Stimulated activated CD4-positive, alpha-beta T cell treated with anti-CD3 and anti-CD28 coated beads, Interleukin-12 subunit alpha, Interleukin-12 subunit beta, amount 100 ng/mL, for 24 hours (primary cell): ENCODE measurements around the gene GLTP.

ENCODE experiments used
- DNase-seq, 2 experiments: peaks; one replicate each; pipeline ENCODE4 v3.0.0-alpha.2; 2020; ENCODE audit warnings: low read depth in 2 of 2

The GLTP gene

DNA sequence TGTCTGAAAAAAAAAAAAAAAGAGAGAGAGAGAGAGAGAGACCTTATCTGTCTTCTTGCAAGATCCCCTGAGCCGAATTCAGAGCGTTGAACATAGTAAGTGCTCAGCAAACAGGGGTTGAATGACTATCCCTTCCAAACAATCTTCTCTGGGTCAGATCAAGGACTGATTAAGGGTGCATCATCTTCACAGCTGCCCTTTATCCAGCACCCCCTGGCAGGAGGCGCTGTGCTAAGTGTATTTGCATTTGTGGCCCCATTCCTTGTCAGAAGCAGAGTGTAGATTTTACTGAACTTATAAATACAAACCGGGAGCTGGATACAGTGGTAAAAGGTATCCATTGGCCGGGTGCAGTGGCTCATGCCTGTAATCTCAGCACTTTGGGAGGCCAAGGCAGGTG is 38.3 kb downstream of the GLTP start:
- DNase-seq: no peak

DNA sequence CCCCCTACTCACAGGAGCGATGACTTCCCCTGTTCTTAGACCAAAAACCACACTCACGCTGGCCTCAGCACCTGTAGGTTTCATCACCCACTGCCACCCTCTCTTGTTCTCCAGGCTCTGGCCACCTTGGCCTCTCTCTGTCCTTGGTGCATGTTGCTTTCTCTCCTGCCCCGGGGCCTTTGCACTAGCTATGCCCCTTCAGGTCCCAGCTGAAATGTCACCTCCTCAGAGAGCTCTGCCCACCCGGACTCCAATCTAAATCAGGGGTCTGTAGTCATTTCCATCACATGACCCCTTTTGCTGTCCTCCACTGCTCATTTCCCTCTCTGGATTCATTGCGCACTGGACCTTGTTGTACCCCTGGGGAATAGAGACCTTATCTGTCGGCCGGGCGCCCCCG is 39.0 kb downstream of the GLTP start:
- no peak for DNase-seq

GRCh38 chr12:109840305-109841074 is 39.9 kb downstream of the GLTP start:
- DNase-seq: no peak

DNA sequence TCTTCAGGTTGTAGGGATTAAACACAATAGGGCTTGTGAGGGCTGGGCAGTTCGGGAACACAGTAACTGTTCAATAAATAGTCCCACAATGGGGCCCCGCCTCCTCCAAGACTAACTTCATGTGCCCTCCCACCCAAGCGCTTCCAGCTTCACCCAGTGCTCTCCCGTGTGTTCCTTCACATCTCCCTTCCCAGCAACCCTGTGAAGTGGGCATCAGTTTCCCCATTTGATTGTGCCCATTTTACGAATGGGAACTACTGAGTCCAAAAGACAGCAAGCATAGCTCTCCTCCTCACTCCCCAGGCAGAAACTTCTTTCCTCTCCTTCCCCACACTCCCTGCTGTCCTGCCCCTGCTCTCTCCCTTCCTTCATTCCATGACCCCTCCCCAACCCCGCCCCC is 40.9 kb downstream of the GLTP start:
- DNase-seq: no peak

GRCh38 chr12:109836916-109837315 is 43.4 kb downstream of the GLTP start:
- no peak for DNase-seq

GRCh38 chr12:109835827-109836226 is 44.5 kb downstream of the GLTP start:
- DNase-seq: no peak

DNA sequence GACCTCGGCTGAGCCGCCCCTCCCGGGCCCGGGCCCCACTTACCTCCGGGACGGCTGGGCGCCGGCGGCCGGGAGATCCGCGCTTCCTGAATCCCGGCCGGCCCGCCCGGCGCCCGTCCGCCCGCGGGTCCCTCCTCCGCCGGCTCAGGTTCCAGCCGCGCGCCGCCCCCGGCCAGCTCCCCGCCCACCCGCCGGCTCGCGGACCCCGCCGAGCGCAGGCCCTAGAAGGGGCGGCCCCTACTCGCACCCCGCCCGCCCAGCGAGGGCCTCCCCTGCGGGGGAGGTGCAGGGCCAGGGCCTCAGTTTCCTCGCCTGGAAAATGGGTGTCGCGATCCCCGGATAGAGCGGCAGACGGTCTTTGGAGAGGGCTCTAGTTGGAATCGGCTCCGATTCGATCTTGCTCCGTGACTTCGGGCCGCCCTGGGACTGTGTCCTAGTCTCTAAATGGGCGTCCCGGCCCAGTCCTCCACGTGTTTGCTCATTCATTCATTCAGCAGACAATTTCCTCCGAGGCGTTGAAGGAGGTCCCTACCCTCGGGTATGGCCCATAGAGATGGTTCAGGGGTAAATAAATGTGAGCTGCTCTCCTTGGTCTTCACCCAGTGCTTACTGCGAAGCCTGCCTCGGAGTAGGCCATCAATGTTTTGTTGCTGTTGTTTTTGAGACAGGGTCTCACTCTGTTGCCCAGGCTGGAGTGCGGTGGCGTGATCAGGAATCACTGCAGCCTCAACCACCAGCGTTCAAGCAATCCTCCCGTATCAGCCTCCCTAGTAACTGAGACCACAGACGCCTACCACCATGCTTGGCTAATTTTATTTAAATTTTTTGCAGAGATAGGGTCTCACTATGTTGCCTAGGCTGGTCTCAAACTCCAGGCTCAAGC is 46.8 kb downstream of the GLTP start, which contains the start of gene TRPV4:
Gene TRPV4, minus strand, starts transcription at position 92 of the 883 bp plus-strand sequence. CDS start 18,602 bp downstream, outside the sequence.
- DNase-seq: no peak

- no peak for DNase-seq
Measured at GRCh38 chr12:109832541-109833306, 47.6 kb downstream of the GLTP start.

- DNase-seq: no peak
Measured at GRCh38 chr12:109831929-109832328, 48.4 kb downstream of the GLTP start.

DNA sequence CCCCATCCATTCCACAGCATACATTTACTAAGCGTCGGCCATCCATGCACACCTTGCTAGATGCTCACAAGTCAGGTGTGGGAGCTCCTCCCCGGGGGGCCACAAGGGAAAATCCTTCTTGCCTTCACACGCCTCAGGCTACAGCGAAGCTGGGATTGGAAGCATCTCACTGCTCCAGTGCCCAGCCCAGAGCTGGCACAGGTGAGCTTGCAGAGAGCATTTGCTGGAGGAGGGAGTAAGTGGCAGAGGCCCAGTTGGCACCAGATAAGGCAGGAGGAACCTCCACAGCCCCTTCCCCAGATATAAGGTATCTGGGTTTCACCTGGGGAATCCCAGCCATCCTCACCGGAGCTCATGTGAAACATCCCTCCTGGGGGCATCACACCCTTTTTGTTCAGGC is 49.0 kb downstream of the GLTP start:
- DNase-seq: no peak

GRCh38 chr12:109830718-109831117 is 49.6 kb downstream of the GLTP start:
- no peak for DNase-seq

DNA sequence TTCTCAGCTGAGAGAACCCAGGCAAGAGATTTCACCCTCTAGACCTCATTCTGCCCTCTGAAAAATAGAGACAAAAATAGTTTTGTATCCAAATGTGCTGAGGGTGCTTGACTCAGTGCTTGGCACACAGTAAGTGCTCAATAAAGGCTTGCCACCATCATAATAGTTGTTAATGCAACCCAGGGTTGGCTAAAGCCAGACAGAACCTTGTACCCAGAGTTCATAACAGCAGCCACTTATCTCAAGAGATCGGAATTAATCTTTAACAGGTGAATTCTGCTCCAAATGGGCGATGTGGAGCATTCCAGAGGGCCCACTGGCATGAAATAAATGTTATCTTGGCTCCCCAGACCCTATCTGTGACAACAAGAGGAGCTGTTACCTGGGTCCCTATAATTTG is 50.1 kb downstream of the GLTP start:
- DNase-seq: no peak

GRCh38 chr12:109829667-109830066 is 50.7 kb downstream of the GLTP start:
- no peak for DNase-seq

DNA sequence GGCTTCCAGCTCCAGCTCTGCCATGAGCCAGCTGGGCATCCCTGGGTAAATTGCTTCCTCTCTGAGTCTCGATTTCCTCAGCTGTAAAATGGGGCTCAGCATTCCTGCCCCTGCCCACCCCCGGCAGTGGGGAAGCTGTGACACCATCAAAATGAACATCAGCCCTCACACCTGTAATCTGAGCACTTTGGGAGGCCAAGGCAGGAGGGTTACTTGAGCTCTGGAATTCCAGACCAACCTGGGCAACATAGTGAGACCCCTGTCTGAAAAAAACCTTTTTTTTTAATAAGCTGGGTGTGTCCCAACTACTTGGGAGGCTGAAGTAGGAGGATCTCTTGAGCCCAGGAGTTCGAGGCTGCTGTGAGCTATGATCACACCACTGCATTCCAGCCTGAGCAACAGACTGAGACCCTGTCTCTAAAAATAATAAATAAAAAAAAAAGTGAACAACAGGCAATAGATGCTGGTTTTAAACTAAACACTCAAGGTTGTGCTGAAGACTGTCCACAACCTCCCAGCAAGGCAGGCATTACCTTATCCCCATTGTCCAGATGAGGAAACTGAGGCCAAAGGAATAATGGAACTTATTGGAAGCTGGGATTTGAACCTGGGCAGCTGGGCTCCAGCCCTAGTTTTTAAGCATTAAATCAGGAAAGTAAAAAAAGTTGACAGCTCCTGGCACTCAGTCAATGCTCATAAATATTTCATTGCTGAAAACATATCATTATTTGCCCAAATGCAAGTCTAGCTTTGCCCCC is 51.4 kb downstream of the GLTP start:
- no peak for DNase-seq

DNA sequence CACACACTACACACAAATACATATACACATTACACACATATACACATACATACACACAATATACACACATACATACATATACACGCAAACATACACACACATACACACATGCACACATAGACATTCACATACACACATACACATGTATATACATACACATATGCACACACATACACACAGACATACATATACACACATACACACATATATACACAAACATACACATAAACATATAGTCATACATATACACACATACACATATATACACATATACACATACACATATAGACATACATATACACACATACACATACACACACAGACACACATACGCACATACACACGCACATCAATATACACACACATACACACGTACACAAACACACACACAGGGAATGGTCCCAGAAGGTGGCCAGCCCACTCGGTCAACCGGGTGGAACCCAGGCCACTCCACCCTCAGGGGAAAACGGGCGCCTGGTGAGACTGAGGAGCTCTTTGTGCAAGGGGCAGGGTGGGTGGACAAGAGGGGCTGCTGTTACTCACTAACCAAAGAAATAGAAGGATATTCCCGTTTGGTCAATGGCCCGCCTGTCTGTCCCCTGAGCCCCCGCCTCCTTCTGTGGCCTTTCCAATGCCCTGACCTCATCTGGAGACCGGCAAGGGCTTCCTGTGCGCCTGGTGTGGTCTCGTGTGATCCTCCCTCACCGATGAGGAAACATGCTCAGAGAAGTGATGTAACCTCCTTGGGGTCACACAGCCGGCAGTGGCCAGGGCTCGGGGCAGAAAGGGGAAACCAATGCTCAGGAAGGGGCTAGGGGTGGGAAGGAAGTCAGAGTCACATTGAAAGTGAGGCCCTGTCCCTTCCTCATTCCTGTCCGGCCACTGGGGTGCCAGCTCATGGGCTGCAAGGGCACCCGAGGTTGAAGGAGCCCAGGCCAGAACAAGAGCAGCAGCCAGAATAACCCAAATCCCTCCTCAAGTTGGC is 52.5 kb downstream of the GLTP start:
- no peak for DNase-seq

- no peak for DNase-seq
Measured at GRCh38 chr12:109827080-109827479, 53.3 kb downstream of the GLTP start.

DNA sequence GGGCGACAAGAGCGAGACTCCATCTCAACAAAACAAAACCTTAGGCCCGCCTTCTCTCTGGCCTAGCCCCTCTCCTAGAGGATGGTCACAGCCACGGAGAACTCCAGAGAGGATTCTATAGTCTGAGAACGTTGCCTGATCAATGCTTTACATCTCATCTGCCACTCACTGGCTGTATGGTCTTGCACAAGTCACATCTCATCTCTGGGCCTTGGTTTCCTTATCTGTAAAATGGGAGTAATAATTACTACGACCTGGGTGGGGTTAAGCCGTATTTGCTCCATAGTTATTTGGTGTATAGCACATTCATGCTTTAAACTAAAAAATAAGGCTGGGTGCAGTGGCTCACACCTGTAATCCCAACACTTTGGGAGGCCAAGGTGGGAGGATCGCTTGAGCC is 55.6 kb downstream of the GLTP start:
- no peak for DNase-seq

- DNase-seq: no peak
Measured at GRCh38 chr12:109822951-109823411, 57.4 kb downstream of the GLTP start.

DNA sequence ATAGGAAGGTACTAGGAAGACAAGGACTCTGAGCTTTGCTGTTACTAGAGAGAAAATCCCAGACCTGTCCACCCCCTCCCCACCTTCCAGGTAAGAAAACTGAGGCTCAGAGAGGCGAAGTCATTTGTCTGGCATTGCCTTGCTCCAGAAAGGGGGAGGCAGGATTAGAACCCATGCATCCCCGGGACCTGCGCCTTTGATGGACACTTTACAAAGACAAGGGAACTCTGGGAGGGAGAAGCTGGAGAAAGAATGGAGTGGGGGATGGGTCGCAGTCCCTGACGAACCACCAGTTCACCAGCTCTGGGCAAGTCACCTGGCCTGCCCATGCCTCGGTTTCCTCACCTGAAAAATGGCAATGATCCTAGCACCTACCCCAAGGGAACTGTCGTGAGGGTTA is 57.9 kb downstream of the GLTP start:
- no peak for DNase-seq

DNA sequence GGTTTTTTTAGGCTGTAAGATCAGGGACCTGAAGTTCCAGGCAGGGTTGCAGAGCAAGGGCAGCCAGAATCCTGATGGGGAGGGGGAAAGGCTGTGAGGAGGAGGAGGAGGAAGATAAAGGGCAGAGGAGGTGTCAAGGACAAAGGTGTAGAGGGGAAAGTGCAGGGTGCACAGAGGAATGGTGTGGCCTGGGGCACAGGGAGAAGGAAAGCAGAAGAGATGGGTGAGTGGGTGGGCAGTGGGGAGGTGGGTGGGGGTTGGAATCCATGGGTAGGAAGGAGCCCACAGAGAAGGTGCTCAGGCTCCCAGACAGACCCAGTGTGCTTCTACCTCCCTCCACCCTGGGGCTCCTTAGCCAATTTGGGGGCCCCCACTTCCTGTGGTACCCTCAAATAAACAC is 58.4 kb downstream of the GLTP start:
- DNase-seq: no peak
